ENCODE results near the gene QRFP.

Gene QRFP

GRCh38 chr9:130903194-130904069 lies 6.8 kb upstream of the QRFP start:
- no peak for DNase-seq

DNA sequence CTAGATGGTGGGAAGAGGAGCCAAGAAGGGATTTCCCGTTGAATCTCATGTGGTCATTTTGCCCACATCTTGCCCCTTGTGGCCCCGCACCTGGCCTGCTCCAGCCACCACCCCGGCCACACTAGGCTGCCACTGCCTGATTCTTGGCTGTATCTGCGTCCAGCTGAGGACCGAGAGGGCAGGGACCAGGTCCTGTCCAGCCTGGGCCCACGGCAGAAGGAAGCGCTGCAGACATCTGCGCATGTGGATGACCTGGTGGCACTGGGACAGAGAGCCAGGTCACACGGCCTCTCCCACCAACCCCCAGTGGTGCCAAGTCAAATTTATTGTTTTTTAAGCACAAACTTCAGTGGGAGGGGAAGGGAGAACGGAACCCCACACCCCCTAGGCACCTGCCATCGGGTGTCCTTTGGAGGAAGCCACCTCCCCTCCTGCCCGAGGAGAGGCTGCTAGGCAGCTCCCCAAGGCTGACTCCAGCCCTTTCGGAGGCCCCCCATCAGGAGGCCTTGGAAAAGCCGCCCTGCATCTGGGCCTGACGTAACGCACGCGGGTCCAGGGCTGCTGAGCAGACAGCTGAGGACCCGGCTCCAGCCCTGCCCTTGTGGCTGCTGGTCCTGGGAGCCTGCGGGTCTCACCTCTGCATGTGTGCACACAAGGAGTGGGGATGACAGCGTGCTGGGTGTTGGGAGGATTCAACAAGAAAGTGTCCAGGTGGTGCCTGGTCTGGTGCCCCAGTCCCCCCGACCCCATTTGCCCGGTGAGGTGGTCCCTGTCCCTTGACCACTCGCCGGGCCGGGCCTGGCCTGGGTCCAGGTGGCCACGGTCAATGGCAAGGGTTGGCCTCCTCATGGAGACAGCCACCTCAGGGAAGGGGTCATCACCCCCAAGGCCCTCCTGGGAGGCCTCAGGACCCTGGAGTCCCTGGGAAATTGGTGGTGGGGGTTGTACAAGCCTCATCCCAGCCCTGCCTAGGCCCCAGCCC lies 5.9 kb upstream of the QRFP start:
- DNase-seq: no peak

GRCh38 chr9:130901498-130902203 lies 5.0 kb upstream of the QRFP start:
- DNase-seq: no peak

GRCh38 chr9:130900701-130901497 lies 4.3 kb upstream of the QRFP start:
- no peak for DNase-seq

- DNase-seq: no peak
Measured at GRCh38 chr9:130899051-130899748, 2.6 kb upstream of the QRFP start.

DNA sequence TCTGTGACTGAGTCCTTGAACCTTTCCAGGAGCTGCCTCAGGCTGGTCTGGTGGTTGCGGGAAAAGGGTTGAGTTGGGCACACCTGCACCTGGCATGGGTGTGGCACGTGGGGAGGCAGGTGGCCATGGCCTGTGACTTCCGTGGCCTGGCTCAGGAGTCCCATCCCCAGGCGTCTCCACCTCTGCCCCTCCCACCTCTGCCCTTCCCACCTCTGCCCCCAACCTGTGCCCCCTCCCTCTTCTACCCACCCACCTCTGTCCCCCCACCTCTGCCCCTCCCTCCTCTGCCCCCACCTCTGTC lies 1.9 kb upstream of the QRFP start:
- no peak for DNase-seq

DNA sequence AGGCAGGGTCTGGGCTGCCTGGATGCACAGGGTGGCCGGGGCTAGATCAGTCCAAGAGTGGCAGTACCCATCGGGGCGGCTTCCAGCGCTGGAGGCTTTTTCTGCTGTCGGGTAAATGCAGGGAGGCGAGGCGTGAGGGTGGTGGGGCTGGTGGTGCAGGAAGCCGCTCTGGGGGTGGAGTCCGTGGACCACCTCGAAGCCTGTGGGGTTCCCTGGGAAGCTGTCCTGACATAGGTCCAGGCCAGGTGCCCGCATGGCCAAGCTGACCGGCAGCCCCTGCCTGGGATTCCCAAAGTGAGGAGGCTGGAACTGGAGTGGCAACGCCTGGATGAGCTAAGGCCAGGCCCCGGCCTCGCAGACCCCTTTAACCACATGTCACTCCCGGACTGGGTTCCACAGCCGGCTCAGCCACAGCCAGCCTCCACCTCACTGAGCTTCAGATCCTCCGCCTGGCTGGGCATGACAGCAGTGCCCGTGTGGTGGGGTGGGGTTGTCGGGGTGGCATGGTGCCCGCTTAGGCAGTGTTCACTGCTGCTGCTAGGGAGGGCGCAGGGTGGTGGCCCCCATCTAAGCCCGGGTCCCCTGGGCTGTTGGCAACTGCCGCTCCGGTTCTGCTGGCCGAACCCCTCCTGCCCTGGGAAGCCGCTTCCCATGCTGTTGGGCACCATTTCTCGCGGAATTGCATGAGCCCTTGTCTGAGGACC lies 1.4 kb upstream of the QRFP start:
- no peak for DNase-seq

DNA sequence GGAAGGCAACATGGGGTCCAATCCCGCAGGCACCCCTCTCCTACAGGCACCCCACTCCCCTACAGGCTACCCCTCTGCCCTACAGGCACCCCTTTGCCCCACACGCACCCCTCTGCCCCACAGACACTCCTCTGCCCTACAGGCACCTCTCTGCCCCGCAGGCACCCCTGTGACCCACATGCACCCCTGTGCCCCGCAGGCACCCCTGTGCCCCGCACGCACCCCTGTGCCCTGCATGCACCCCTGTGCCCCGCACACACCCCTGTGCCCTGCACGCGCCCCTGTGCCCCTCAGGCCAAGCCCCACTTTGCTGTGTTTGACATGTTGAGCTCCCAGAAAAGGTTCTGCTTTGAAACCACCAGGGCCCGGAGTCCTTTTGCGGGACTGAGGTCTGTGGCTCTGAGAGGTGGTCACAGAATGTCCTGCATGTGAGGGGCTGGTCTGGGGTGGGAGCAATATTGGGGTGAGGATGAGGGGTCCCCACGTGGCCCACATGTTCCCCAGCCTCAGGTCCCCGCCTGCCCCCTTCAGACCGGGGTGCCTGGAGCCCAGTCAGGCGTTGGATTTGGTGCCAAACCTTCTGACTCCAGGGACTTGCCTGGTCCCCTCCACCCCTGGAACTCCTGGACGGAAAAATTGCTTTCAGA lies 616 bp upstream of the QRFP start:
- no peak for DNase-seq

DNA sequence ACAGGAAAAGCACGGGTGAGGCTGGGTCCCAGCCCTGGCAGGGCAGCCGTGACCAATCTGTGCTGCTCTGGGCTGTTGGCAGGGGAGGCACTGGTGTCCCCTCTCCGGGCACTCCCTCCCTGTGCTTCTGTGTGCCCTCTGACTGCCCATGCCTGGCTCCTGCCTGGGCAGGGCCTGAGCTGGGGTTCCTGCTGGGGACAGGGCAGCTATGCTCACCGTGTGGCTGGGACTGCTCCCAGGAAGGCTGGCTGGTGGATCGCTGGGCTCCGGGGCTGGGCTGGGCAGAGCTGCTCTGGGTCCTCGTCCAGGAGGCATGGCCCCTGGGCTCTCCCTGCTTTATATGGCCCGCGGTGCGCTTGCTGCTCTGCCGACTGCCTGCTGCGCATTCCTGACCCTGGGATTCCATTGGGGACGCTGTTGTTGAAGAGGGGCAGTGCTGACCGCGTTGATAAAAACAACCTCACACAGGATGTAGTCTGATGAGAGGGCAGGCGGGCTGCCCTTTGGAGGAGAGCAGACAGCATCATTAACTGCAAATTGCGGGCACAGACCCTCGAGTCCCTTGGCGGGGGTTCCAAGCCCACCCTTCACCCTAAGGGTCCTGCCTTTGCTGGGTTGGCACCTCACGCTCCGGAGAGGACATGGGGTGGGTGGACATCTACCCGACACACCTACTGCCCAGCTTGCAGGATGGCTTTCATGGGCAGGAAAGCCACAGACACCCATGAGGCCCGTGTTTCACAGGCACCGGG lies 955 bp downstream of the QRFP start:
- DNase-seq: no peak

DNA sequence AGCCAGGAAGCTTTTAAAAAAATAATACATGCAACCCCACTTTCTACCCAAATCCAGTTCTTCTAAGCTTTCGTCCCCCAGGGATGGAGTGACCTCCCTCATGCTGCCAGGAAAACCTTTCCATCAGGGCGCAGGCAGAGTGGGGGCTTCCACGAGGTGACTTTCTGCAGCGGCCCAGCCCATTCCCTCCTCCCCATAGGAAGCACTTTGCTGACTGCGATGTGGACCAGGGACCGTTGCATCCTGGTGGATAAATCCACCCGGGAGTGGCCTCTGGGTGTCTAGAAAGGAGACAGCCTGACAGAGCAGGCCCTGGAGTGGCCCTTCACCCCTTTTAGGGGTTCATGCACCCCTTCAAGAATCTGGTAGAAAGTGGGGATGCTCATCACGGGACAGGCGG lies 1.6 kb downstream of the QRFP start:
- DNase-seq: no peak

GRCh38 chr9:130894546-130894945 lies 2.1 kb downstream of the QRFP start:
- no peak for DNase-seq

- DNase-seq: no peak
Measured at GRCh38 chr9:130893341-130894101, 3.1 kb downstream of the QRFP start.

- DNase-seq: no peak
Measured at GRCh38 chr9:130892477-130893304, 3.9 kb downstream of the QRFP start.

DNA sequence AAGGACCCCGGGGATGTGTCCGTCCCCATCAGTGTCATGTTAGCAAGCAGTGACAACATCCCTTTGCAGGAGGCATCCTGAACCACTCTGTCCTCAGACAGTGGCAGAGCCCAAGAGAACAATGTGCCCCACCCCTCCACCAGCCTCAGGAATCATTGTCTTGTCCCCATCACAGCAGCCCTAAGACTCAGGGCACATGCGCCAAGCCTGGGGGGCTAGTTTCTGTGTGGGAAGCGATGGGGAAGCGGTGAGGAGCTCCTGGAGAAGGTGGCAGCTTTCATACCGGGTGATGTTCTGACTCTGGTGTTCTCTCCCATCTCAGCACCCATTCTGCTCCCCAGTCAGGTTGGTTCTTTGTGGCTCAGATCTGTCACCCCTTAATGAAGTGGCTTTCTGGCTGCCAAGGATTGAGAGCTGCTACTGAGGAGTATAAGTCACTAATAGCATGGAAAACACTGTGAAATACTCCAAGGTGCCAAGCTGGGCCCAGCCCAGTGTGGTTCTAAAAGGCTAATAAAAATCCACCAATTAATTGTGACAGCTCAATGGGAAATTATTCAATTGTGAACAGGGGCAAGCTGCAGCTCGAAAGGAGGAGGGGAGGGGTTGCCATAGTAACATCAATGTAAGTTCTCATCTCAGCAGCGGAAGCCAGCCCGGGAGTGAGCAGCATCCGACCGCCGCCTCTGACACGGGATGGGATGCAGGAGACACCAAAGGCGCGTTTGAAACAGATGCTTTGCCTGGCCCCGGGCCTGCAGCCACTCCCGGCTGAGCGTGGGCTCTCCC lies 4.7 kb downstream of the QRFP start:
- no peak for DNase-seq

- no peak for DNase-seq
Measured at GRCh38 chr9:130890870-130891687, 5.5 kb downstream of the QRFP start.

DNA sequence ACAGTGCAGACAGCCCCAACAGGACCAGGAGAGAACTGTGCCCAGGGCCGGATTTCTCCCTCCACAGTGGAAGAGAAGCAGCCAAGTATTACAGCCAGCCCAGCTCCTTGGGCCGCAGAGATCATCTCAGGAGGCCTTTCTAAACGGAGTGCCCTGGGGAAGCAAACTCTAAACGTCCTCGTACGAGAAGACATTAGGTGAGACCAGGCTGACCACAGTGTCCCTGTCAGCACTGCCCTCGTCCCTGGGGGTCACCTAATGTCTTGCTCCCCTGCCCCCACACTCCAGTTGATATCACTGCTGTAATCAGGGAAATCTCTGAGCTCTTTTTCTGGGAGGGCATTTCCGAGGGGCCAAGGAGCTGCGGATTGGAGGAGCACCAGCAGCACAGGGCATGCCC lies 6.5 kb downstream of the QRFP start:
- DNase-seq: no peak

All from NCI-H1930 (cell line).